ENCODE results near the gene TUT4.
A peak's percentile ranks its signal among the peaks of the same experiment; 100 is the strongest.

Gene TUT4

DNA sequence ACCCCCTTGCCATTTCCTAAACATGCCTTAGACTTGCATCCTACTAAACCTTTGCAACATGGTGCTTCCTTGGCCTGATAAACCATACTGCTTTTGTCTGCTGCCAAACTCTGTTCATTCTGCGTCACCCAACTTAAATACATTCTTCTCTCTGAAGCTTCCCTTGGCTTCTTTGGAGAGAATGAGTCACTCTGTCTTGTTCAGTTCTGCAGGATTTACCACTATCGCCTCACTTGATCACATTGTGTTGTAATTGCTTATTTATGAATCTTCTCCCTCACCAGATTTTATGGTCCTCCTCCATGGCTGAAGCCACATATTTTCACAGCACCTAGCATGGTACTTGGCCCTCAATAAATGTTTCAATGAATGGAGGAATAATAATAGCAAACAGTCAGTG, 21.7 kb upstream of the TUT4 start:
- DNase-seq (ENCODE audit: low read depth, low spot score), result peak; percentile 90

DNA sequence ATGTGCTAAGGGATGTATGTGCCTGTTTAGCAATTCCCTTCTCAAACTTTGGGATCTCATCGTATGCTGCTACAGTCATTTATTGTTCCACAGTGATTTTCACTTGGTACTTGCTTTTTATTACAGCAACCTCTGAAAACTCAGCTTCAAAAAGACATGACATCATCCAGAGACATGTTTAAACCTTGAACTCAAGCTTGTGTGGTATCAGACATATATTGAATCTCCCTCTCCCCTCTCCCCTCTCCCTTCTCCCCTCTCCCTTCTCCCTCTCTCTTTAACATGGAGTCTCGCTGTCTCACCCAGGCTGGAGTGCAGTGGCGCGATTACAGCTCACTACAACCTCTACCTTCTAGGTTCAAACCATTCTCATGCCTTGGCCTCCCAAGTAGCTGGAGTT, 19.5 kb upstream of the TUT4 start:
- no peak for DNase-seq (ENCODE audit: low read depth, low spot score)

DNA sequence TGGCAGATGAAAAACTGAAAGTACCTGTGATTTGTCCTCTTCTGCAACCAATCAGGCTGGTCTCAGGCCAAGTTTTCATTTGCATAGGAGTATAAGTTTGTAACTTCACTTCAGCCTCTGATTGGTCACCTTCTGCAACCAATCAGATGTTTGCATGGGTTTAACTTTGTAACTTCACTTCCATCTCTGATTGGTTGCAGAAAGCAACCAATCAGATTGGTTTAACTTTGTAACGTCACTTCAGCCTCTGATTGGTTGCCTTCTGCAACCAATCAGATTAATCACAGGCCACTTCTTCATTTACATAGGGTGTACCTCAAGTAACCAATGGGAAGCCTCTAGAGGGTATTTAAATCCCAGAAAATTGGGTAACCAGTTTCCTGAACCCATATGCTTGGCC, 18.9 kb upstream of the TUT4 start:
- no peak for DNase-seq (ENCODE audit: low read depth, low spot score)

- no peak for DNase-seq (ENCODE audit: low read depth, low spot score)
Observed at GRCh38 chr1:52569449-52570210, 16.7 kb upstream of the TUT4 start.

GRCh38 chr1:52567943-52568342, 15.1 kb upstream of the TUT4 start:
- no peak for DNase-seq (ENCODE audit: low read depth, low spot score)

- no peak for DNase-seq (ENCODE audit: low read depth, low spot score)
Observed at GRCh38 chr1:52562766-52563165, 9.9 kb upstream of the TUT4 start.

DNA sequence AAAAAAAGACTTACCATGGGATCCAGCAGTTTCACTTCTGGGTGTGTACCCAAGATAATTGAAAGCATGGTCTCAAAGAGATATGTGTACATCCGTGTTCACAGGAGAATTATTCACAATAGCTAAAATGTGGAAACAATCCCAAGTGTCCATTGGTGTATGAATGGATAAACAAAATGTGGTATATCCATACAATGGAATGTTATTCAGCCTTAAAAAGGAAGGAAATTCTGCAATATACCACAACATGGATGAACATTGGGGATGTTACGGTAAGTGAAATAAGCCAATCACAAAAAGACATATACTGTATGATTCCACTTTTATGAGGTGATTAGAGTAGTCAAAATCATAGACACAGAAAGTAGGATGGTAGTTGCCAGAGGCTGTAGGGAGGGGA, 7.0 kb upstream of the TUT4 start:
- DNase-seq (ENCODE audit: low read depth, low spot score), result no peak

GRCh38 chr1:52558941-52559340, 6.0 kb upstream of the TUT4 start:
- no peak for DNase-seq (ENCODE audit: low read depth, low spot score)

- DNase-seq (ENCODE audit: low read depth, low spot score), result no peak
Observed at GRCh38 chr1:52556641-52557360, 3.9 kb upstream of the TUT4 start.

- peak; percentile 26 for DNase-seq (ENCODE audit: low read depth, low spot score)
Observed at GRCh38 chr1:52554756-52555155, 1.9 kb upstream of the TUT4 start.

DNA sequence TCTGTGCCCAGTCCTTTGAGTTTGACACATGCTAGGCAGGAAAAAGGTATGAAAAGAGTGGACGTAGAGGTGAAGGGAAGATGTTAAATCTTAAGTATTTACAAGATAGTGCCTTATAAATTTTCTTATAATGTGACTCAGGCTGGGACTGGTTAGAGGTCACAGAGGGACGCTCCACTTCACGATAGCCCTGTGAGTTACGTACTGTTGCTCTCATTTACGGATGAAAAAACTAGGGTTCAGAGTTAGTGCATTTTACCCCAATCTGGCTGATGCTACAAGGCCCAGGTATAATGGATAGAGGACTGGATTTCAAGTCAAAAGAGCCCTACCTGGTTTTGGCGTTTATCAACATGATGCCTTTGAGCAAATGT, 1.4 kb upstream of the TUT4 start:
- DNase-seq (ENCODE audit: low read depth, low spot score), result no peak

DNA sequence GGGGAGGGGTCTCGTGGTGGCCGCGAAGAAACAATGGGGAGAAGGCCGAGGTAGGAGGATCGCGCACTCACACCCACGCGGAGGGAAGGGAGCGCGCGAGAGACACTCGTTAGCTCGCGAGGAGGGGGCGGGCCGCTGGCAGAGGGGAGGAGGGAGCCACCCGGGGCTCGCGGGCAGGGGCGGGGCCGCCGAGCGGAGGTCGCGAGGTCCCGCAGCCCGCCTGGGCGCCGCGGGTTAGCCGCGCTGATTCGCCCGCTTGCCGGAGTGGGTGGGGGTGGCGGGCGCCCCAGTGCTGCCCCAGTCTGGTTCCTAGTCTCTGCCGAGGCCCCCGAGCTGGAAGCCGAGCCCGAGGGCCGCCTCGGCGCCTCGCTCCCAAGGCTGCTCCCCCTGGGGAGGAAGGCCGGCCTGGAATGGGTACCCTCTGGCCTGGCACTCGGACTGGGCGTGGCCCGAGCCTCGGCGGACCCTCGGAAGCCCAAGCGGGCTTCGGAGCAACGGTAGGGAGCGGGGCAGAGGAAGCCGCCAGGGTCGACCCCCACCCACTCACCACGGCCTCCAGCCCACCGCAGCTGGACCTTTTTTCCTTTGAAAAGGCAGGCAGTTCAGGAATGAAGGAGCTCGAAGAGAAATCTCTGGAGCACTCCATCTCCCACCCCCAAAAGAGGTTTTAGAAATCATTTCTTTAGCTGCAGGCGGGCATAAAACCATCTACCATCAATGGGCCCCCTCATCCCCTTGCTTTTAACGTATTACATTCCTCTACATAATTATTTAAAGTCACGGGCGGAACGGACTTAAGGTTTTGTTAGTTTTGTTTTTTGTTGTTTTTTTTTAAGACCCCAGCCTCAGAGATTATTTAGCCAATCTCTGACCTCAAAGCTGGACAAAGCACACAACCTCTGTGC, 722 bp upstream of the TUT4 start:
- DNase-seq (ENCODE audit: low read depth, low spot score), result peak; percentile 96

GRCh38 chr1:52552236-52552504, 722 bp downstream of the TUT4 start:
- DNase-seq (ENCODE audit: low read depth, low spot score), result peak; percentile 63

DNA sequence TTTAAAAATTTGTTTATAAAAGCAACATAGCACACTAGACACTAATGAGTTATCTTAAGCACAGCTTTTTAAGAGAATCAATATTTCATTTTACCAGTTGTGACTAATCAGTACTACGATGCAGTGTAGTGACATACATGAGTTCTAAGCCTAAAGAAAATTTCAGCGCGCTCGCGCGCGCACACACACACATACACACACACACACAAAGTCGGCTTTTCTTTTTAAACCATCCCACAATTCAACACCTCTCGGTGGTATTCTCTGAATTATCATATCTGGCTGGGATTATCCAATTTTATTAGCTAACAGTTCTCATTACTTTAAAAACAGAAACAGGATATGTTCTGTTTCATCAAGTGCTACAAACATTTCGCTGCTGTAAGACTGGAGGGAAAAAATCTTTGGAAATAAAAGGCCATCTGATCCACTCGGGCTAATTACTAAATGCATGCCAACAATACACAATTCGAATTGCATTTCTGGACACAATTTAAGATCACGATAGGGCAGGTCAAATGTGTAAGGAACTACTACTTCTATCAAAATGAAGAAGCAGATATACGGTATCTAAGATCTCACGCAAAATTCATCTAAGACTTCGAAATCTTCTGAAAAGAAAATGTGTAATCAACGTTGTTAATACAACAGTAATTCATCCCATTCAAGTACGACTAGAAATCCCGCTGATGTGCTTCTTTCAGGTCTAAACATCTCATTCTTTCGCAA, 1.2 kb downstream of the TUT4 start:
- peak; percentile 62 for DNase-seq (ENCODE audit: low read depth, low spot score)

- DNase-seq (ENCODE audit: low read depth, low spot score), result no peak
Observed at GRCh38 chr1:52550447-52550846, 2.4 kb downstream of the TUT4 start.

DNA sequence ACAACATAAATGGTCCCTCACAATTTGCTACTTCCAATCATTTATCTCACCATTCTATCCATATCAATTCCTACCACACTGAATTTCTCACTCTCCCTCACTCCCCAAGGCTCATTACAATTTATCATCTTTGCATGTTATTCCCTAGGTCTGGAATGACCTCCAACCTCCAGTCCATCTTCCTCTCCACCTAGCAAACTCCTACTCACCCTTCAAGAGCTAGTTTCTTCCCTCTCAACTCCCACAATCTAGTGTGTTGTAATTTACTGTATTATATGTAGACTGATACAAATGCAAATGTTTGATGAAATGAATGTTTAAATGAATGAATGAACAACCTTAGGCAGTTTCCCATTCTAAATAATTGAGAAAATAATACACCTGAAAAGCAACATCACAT, 3.6 kb downstream of the TUT4 start:
- no peak for DNase-seq (ENCODE audit: low read depth, low spot score)

DNA sequence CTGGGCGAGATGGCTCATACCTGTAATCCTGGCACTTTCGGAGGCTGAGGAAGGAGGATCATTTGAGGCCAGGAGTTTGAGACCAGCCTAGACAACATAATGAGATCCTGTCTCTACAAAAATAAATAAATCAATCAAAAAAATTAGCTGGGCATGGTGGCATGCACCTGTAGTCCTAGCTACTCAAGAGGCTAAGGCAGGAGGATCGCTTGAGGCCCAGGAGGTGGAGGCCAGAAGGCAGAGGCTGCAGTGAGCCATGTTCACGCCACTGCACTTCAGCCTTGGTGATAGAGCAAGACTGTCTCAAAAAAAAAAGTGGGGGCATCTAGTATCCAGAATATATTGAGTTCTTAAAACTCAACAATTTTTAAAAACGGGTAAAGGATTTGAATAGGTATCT, 6.0 kb downstream of the TUT4 start:
- DNase-seq (ENCODE audit: low read depth, low spot score), result no peak

GRCh38 chr1:52544665-52545525, 8.0 kb downstream of the TUT4 start:
- DNase-seq (ENCODE audit: low read depth, low spot score), result no peak

DNA sequence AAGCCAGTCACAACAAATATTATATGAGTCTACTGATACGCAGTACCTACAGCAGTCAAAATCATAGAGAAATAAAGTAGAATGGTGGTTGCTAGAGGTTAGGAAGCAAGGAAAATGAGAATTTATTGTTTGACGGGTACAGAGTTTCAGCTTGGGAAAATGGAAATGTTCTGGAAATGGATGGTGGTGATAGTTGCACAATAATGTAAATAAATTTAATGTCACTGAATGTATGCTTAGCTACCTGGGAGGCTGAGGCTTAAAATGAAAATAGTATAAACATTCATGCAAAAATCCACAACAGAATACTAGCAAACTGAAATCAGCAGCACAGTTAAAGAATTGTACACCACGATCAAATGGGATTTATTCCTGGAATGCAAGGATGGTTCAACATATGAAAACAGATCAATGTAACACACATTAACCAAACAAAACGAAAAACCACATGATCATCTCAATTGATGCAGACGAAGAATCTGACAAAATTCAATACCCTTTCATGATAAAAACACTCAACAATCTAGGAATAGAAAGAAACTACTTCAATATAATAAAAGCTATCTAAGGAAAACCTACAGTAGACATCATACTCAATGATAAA, 10.7 kb downstream of the TUT4 start:
- DNase-seq (ENCODE audit: low read depth, low spot score), result no peak

DNA sequence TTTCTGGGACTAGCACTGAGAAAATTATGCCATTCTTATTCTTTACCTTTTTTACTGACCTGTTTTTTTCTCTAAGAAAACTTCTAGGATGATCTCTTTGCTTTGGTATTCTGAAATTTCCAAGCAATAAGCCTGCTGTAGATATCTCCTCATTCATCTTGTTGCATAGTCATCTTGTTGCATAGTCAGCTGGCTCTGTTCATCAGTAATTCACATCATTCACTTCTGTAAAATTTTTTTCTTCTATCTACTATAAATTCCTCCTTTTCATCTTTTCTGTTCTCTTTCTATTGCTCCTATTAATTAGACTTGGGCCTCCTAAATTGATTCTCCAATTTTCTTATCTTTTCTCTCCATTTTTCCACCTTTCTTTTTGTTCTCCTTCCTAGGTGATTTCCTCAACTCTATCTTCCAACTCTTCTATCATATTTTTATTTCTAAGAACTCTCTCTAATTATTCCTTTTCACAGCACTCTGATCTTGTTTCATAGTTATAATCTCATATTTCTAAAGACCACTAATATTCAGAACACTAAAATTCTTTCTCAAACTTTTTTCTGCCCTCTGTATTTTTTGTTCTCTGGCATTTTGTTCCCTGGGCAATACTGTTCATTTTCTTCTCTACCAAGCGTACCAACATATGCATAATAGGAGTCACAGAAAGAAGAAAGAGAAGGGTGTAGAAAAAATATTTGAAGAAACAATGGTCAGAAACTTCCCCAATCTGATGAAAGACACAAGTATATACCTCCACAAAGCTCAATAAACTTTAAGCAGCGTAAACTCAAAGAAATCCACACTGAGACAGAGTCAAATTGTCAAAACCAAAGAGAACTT, 17.7 kb downstream of the TUT4 start:
- DNase-seq (ENCODE audit: low read depth, low spot score), result no peak
